Bronchial epithelial cell (primary cell): ENCODE measurements around the gene TDRD12. TPM values are rescaled to one million over a fixed set of nuclear protein-coding genes. Genes with fewer than 3 reads are reported as not detected.
A peak's percentile ranks its signal among the peaks of the same experiment; 100 is the strongest.
"Not testable (repeated sequence)": the region's sequence is repeated elsewhere in the genome, so short reads cannot be mapped to it uniquely, and the experiment has no call there.

Experiments
- DNase-seq: peaks from one replicate; pipeline ENCODE4 v3.0.0-alpha.2; 2010; ENCODE audit warnings: low read depth
- FAIRE-seq: peaks from 2 replicates; lab custom pipeline; 2011; peaks lifted over from hg19 to GRCh38; lab: Jason Lieb, UNC
- H3K27me3 ChIP-seq: 2 replicates; pipeline ENCODE4 v1.5.1; 2011; ENCODE audit warnings: low read length; ENCODE audit not compliant: control insufficient read depth, insufficient read depth
- H3K36me3 ChIP-seq: 2 replicates; pipeline ENCODE4 v1.5.1; 2011; ENCODE audit warnings: low read length; ENCODE audit not compliant: control insufficient read depth, insufficient read depth
- H3K4me3 ChIP-seq: 2 replicates; pipeline ENCODE4 v1.5.1; 2011; ENCODE audit warnings: mild to moderate bottlenecking, low read depth, low read length, control low read depth
- total RNA-seq: library from RNA; depleted of rRNA; stranded (reverse); fragments of >200 nt; gene quantifications from 2 replicates; pipeline ENCODE4 v1.2.1, GENCODE V29; 2014
- TF ChIP-seq, protein P1 (sequence below): IDR thresholded peaks from 2 replicates; pipeline ENCODE4 v1.5.1; 2011; ENCODE audit warnings: mild to moderate bottlenecking, moderate library complexity, low read length, control low read depth, inconsistent platforms; ENCODE audit not compliant: insufficient read depth, severe bottlenecking

Gene TDRD12
- total RNA-seq, 1 donor from 2014 or later: 1.6 TPM

- Histone ChIP-seq H3K27me3 (no peaks in the 10 kb centered on the region), H3K4me3 (no peak overlapping the region), H3K36me3 (no peaks in the 10 kb centered on the region)
- TF ChIP-seq, protein P1, sequence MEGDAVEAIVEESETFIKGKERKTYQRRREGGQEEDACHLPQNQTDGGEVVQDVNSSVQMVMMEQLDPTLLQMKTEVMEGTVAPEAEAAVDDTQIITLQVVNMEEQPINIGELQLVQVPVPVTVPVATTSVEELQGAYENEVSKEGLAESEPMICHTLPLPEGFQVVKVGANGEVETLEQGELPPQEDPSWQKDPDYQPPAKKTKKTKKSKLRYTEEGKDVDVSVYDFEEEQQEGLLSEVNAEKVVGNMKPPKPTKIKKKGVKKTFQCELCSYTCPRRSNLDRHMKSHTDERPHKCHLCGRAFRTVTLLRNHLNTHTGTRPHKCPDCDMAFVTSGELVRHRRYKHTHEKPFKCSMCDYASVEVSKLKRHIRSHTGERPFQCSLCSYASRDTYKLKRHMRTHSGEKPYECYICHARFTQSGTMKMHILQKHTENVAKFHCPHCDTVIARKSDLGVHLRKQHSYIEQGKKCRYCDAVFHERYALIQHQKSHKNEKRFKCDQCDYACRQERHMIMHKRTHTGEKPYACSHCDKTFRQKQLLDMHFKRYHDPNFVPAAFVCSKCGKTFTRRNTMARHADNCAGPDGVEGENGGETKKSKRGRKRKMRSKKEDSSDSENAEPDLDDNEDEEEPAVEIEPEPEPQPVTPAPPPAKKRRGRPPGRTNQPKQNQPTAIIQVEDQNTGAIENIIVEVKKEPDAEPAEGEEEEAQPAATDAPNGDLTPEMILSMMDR: no peak
- FAIRE-seq (no peak), DNase-seq (no peak)
These were observed 147.1 kb downstream of the TDRD12 start for GRCh38 chr19:32866564-32867265.

DNA sequence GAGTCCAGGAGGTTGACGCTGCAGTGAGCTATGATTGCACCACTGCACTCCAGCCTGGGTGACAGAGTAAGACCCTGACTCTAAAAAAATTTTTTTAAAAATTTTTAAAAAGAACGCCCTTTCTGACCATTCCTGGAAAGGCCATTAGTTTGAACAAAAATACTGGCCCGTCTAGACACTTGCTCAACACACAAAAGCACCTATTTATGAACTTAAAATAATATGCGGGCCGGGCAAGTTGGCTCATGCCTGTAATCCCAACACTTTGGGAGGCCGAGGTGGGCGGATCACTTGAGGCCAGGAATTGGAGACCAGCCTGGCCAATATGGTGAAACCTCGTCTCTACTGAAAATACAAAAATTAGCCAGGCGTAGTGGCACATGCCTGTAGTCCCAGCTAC, 147.9 kb downstream of the TDRD12 start:
- not testable (repeated sequence) for FAIRE-seq

DNA sequence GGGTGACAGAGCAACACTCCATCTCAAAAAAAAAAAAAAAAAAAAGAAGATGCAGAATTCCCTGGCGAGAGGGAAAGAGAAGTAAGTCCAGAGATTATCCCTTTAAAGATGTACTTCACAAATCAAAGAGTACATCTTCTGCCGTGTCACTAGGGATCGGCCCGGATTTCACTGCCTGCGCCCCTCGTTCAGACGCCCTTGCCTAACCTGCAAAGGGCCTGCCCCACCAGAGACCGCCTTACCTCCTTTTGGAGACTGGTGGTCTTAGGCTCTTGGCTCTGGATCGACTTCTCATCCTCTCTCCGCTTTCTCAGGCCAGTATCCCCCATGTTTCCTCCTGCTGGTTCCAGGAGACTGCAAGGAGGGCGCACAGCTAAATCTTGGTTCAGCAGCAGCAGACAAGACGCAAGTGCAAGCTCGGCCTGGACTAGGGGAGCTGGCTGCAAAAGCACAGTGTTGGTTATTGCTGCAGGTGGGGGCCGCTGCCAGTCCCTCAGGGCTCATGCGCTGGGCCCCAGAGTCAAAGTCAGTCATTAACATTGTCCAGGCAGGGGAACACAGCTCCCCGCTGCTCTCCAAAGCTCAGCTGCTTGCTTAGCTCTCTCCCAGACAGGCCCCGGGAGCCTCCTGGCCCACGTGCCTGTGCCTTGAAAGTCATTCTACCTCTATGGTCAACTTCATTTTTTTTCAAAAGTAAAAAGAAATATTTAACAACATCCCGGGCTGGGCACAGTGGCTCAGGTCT, 148.8 kb downstream of the TDRD12 start:
- no peak for FAIRE-seq
- Histone ChIP-seq H3K4me3 (no peak overlapping the region), H3K27me3 (no peaks in the 10 kb centered on the region), H3K36me3 (no peaks in the 10 kb centered on the region)
- no peak for DNase-seq
- TF ChIP-seq, protein P1: no peak

More for the DNA sequence above, 147.9 kb downstream of the TDRD12 start:
- H3K4me3 ChIP-seq, H3K27me3 ChIP-seq, H3K36me3 ChIP-seq: not testable (repeated sequence)
- DNase-seq: peak; percentile 10

GRCh38 chr19:32869369-32869965, 149.9 kb downstream of the TDRD12 start, which contains the start of gene SLC7A9:
Gene SLC7A9 (minus strand): TSS chr19:32869767. CDS start chr19:32868534, 1,233 bp downstream.
- Histone ChIP-seq H3K27me3 (no peaks in the 10 kb centered on the region), H3K4me3 (no peak within 1 kb of the TSS), H3K36me3 (no peaks in the 10 kb centered on the region)
- DNase-seq: no peak
- TF ChIP-seq, protein P1: no peak
- no peak for FAIRE-seq

- DNase-seq (no peak), FAIRE-seq (no peak)
- TF ChIP-seq, protein P1: no peak
- Histone ChIP-seq H3K4me3 (no peak overlapping the region), H3K36me3 (no peaks in the 10 kb centered on the region), H3K27me3 (no peaks in the 10 kb centered on the region)
These were observed 150.5 kb downstream of the TDRD12 start for GRCh38 chr19:32869966-32870573.
